K562 (cell line): Measurements from ENCODE around the gene NEFH. TPM values are rescaled to one million over a fixed set of nuclear protein-coding genes. Genes with fewer than 3 reads are reported as not detected.

Experiments used
- ATAC-seq: fragments of 200-7000 bp; cut with Tn5 transposase; 3 replicates; pipeline ENCODE4 v1.9.1; 2020; ENCODE audit warnings: moderate library complexity
- BruUV-seq: library from RNA; stranded (reverse); fragments of 400-500 nt; replicated peaks from 2 replicates; lab custom pipeline; 2021; lab: Mats Ljungman, UMichigan
- CTCF ChIA-PET: fragments of 300-600 bp; formaldehyde crosslinking; extraction: SDS; loops from one replicate; lab custom pipeline; 2021; ENCODE audit warnings: low intra/inter-chr PET ratio; lab: Yijun Ruan, JAX
- POLR2A ChIA-PET: fragments of 300-600, 350-650 bp; sonication (Branson Sonifier 250); formaldehyde crosslinking; extraction: SDS; loops from one replicate; lab custom pipeline; 2021; ENCODE audit warnings: antibody characterized with exemption, inconsistent platforms; lab: Yijun Ruan, JAX
- DNase-seq, 4 experiments: peaks; one replicate each; pipeline versions ENCODE4 v3.0.0 to v3.0.0-alpha.2; 2011 to 2018; ENCODE audit warnings: low spot score in 3 of 4, mixed read lengths in 3 of 4; ENCODE audit errors: extremely low read depth in 1 of 4
- FAIRE-seq: peaks from 2 replicates; lab custom pipeline; 2011; peaks lifted over from hg19 to GRCh38; lab: Jason Lieb, UNC
- H2AFZ ChIP-seq: 2 replicates; pipeline ENCODE4 v1.6.0; 2011; ENCODE audit warnings: low read depth, low read length, control low read depth, inconsistent platforms
- H3K27ac ChIP-seq: fragments of 200-600 bp; 3 replicates; pipeline ENCODE4 v1.8.0; 2011; ENCODE audit warnings: low read depth, mild to moderate bottlenecking, control low read depth, inconsistent platforms, low read length, moderate library complexity, mixed read lengths; ENCODE audit errors: extremely low read depth
- H3K27me3 ChIP-seq, 2 experiments: fragments of 300-600 bp in 1 of 2; 2 replicates in 1 of 2; 3 replicates in 1 of 2; pipeline versions ENCODE4 v1.6.0 to v1.8.0; 2011; ENCODE audit warnings: inconsistent platforms in 2 of 2, low read length in 2 of 2, mild to moderate bottlenecking in 1 of 2, mixed read lengths in 1 of 2, moderate library complexity in 1 of 2; ENCODE audit not compliant: control insufficient read depth in 2 of 2, insufficient read depth in 2 of 2
- H3K36me3 ChIP-seq: fragments of 300-600 bp; 3 replicates; pipeline ENCODE4 v1.8.0; 2011; ENCODE audit warnings: mild to moderate bottlenecking, low read length, inconsistent platforms; ENCODE audit not compliant: control insufficient read depth, insufficient read depth
- H3K4me1 ChIP-seq, 2 experiments: fragments of 200-600 bp in 1 of 2; replicated peaks in 1 of 2; 2 replicates in 1 of 2; 3 replicates in 1 of 2; pipeline versions ENCODE4 v1.5.1 to v1.8.0; 2011; ENCODE audit warnings: inconsistent platforms in 2 of 2, low read length in 2 of 2, mild to moderate bottlenecking in 1 of 2, mixed read lengths in 1 of 2, moderate library complexity in 1 of 2; ENCODE audit not compliant: control insufficient read depth in 2 of 2, insufficient read depth in 2 of 2
- H3K4me2 ChIP-seq: 2 replicates; pipeline ENCODE4 v1.6.1; 2011; ENCODE audit warnings: low read length, control low read depth, inconsistent platforms, mixed read lengths; ENCODE audit not compliant: insufficient read depth
- H3K4me3 ChIP-seq: fragments of 200-600 bp; sonication (generic), shearing (Covaris generic); 2 replicates; pipeline ENCODE4 v1.5.1; 2016; ENCODE audit warnings: control low read depth, inconsistent platforms
- H3K79me2 ChIP-seq: fragments of 200-600 bp; 3 replicates; pipeline ENCODE4 v1.8.0; 2011; ENCODE audit warnings: low read length, inconsistent platforms; ENCODE audit not compliant: control insufficient read depth, insufficient read depth
- H3K9ac ChIP-seq, 2 experiments: 2 replicates each; pipeline versions ENCODE4 v1.6.0 to v1.6.1; 2011; ENCODE audit warnings: low read depth in 2 of 2, low read length in 2 of 2, control low read depth in 1 of 2, inconsistent platforms in 1 of 2, mild to moderate bottlenecking in 1 of 2, mixed read lengths in 1 of 2; ENCODE audit not compliant: insufficient read depth in 1 of 2
- H3K9me1 ChIP-seq: one replicate; pipeline ENCODE4 v1.6.0; 2011; ENCODE audit warnings: inconsistent platforms, mild to moderate bottlenecking, low read length, moderate library complexity; ENCODE audit not compliant: control insufficient read depth, insufficient read depth
- H3K9me3 ChIP-seq: replicated peaks from 2 replicates; pipeline ENCODE4 v1.5.1; 2011; ENCODE audit warnings: low read depth, low read length, inconsistent platforms; ENCODE audit not compliant: control insufficient read depth, insufficient read depth
- H4K20me1 ChIP-seq: replicated peaks from 2 replicates; pipeline ENCODE4 v1.6.1; 2011; ENCODE audit warnings: low read length, inconsistent platforms, mixed read lengths; ENCODE audit not compliant: control insufficient read depth, insufficient read depth
- REST ChIP-seq, 2 experiments: fragments of 450-650 bp; formaldehyde crosslinking in 1 of 2; IDR thresholded peaks; 2 replicates each; pipeline versions ENCODE4 v1.4.0 to v1.6.1; 2014 to 2020; ENCODE audit warnings: mild to moderate bottlenecking in 2 of 2, borderline replicate concordance in 1 of 2, low read depth in 1 of 2
- ZNF75A ChIP-seq: fragments of 450-650 bp; formaldehyde crosslinking; IDR thresholded peaks from 2 replicates; pipeline ENCODE4 v1.4.0; 2020; ENCODE audit warnings: mild to moderate bottlenecking
- WGBS: fragments of 100-300 bp; shearing (Covaris generic); methylation state at CpG from one replicate; pipeline ENCODE4 v1.1.6; 2016; ENCODE audit warnings: low coverage, mixed read lengths; ENCODE audit not compliant: insufficient coverage; ENCODE audit errors: missing lambda C conversion rate; 5-methylcytosine and 5-hydroxymethylcytosine counted together
- in situ Hi-C: fragments of 300-500 bp; cut with MboI; formaldehyde crosslinking; loops from 4 replicates; pipeline ENCODE4 v1.15.0; 2018; ENCODE audit warnings: inconsistent platforms, mixed read lengths
- intact Hi-C: fragments of 100-400 bp; cut with micrococcal nuclease; formaldehyde crosslinking; loops from 2 replicates; pipeline ENCODE4 v1.14.2; 2022
- polyA plus RNA-seq, 8 experiments: library from polyadenylated mRNA; depleted of rRNA in 4 of 8; stranded (reverse) in 5 of 8; unstranded in 3 of 8; fragments of >200 nt; fragmentation: Nextera tagmentation in 2 of 8; fragmentation: Illumina TruSeq in 1 of 8; extraction: Ambion mirVana in 2 of 8; extraction: Trizol in 1 of 8; gene quantifications; 2 replicates each; pipeline versions ENCODE4 v1.2.1 to v1.2.3, GENCODE V29; 2011 to 2014; ENCODE audit warnings: inconsistent platforms in 1 of 8, missing spikeins in 1 of 8
- total RNA-seq, 7 experiments: library from RNA; depleted of rRNA in 6 of 7; stranded (reverse); fragments of >200 nt in 6 of 7; fragmentation: Illumina TruSeq in 2 of 7; extraction: Trizol in 2 of 7; gene quantifications; 2 replicates each; pipeline versions ENCODE4 v1.2.1 to v1.2.3, GENCODE V29; 2011 to 2021; ENCODE audit warnings: low replicate concordance in 1 of 7

Gene NEFH
- total and polyA plus RNA-seq, 9 of the 15 experiments (the other 6 are each of a cell fraction or from before 2014, with no cell fraction given), result 2.3 to 26.9 (median 10.8) TPM

GRCh38 chr22:29476116-29476515, 3.9 kb upstream of the NEFH start:
- H3K9ac ChIP-seq, result no peak overlapping the region
- ATAC-seq (no peak), DNase-seq (no peak)
- BruUV-seq, result no TSS peak
- peaks cover 24% of the 10 kb centered on the region for H3K79me2 ChIP-seq
- intact Hi-C loops, result no loop called here
- no peak overlapping the region for H3K27ac ChIP-seq
- TF ChIP-seq ZNF75A (no peak), REST (IDR thresholded peaks at IDR 0.05; ENCODE audit: borderline replicate concordance) (peak; percentile 72), REST (CRISPR knock-in tag; IDR thresholded peaks at IDR 0.05; ENCODE audit: low read depth) (no peak)
- TF ChIP-seq, all 486 proteins: peak for 1
- ChIA-PET CTCF (no interaction called here), POLR2A (interaction anchor here (0.9 kb wide), 1 partner anchor 18 kb away, joined by 3 read pairs; no protein-coding TSS in a partner anchor)
- Histone ChIP-seq H3K27me3 (no peaks in the 10 kb centered on the region), H2AFZ (no peak overlapping the region), H4K20me1 (peaks cover 19% of the 10 kb centered on the region; the same call in 1 of the 2 replicates), H3K9me1 (peaks cover 10% of the 10 kb centered on the region), H3K4me3 (no peak overlapping the region), H3K4me2 (no peak overlapping the region), H3K36me3 (peaks cover 9% of the 10 kb centered on the region; the same call in 1 of the 3 replicates), H3K9me3 (no peaks in the 10 kb centered on the region), H3K4me1 (peaks cover 14 to 35% of the 10 kb centered on the region in 2 experiments; a peak in 4 of 5 replicates)
- no peak for FAIRE-seq
- in situ Hi-C loops, result no loop called here
- 56% methylated on average over 5 of the region's 6 CpGs for WGBS
